NCI-H2029 (cell line): ENCODE data around the gene GRIK3.
A peak's percentile ranks its signal among the peaks of the same experiment; 100 is the strongest.

ENCODE experiments used
- DNase-seq: peaks from one replicate; lab custom pipeline; 2025; lab: John Stamatoyannopoulos, UW

Gene GRIK3

GRCh38 chr1:37043101-37043500 lies 8.8 kb upstream of the GRIK3 start:
- DNase-seq = no peak

DNA sequence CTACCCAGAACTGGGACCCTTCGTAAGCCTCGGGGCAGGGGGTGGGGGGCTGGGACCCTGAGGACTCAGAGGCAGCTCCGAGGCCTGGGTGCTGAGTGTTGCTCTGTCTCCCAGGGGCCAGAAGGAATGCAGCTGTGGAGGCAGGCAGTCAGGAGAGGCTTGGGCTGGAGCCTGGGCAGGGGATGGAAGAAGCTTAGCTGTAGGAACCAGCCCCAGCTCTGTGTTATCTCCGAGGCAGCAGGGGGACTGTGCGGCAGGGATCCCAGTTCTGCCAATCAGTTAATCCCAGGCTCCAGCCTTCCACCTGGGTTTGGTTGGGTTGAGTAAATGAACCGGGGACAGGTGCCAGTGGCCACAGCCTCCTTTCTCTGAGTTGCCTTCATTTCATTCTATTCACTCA lies 8.2 kb upstream of the GRIK3 start:
- no peak for DNase-seq

GRCh38 chr1:37041483-37041882 lies 7.2 kb upstream of the GRIK3 start:
- no peak for DNase-seq

GRCh38 chr1:37040773-37041172 lies 6.5 kb upstream of the GRIK3 start:
- DNase-seq = peak; percentile 100

GRCh38 chr1:37040261-37040660 lies 5.9 kb upstream of the GRIK3 start:
- peak; percentile 97 for DNase-seq

- DNase-seq = peak; percentile 100
These were observed 4.1 kb upstream of the GRIK3 start for GRCh38 chr1:37038227-37039093.

DNA sequence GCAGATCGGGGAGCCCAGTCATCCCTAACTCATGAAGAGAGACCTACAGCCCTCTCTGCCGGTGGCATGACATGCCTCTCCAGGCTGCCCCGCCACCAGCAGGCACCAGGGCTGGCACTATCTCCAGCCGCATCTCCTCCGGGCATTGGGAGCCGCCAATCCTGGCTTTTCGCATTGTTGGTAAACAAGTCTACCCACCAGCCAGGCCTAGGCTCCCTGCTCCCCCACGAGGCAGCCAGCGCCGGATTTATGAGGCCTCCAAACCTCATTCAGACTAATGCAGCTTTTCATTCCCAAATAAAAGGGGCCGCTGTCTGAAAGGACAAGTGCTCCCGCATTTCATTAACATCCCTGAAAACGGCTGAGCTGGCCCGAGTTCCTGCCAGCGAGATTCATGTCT lies 3.4 kb upstream of the GRIK3 start:
- peak; percentile 88 for DNase-seq

GRCh38 chr1:37036667-37037053 lies 2.3 kb upstream of the GRIK3 start:
- DNase-seq = no peak

GRCh38 chr1:37035796-37036666 lies 1.7 kb upstream of the GRIK3 start:
- peak; percentile 44 for DNase-seq

DNA sequence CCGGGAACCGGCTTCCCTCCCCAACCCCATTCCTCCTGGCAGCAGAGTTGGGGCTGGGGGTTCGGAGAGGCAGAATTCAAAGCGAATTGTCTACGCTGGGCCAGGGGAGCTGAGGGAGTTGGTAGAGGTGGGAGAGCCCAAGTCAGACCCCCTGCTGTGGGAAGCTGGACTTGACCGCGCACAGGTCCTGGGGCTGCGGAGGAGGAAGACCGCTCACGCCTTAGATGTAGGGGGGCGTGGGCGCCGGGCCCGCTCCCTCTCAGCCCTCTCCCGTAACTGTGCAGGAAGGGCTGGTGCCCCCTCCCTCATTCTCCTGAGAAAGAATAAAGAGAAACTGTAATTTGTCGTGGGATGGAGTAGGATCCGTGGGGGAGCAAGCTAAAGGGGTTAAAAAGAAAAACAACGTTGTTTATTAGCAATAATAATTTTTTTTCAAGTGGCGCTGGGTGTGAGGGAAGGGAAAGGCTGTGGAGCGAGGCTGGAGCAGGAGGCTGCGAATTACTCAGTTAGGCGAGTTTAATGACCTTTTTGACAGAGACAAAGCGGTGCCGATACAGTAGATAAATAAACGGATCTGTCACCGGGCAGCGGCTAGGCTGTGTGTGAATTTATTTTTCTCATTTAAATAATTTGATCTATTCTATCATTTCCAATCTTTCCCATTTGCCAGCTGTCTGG lies 838 bp upstream of the GRIK3 start:
- DNase-seq = peak; percentile 45

DNA sequence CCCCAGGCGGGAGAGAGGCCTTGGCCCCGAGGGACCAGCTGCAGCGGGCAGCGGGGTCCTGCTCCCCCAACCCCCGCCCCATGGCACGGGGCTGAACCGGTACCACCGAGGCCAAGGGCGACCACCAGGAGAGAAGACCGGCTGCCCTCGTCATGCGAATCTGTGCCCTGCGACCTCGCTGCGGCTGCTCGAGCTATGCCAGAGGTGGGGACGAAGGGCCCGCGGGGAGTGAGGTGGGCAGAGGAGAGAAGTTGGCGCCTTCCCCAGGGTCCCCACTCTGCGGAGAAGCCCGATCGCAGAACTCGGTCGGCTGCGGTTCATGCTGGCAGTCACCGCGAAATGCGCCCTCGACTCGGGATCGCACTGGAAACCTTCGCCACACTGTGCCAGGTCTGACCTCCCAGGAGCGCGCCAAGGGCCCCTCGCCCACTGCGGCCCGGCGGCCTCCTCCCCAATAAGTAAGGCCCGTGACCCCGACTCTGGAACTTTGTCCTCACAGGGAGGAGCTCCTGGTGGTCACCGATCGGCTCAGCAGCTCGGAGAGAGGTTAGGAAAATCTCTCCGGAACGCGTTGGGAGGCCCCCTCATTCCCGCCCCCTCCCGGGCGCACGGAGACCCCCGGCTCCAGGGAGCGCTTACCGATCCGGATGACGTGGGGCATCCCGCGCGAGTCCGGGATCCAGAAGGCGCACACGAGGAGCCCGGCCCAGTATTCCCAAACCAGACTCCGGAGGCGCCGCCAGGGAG lies 787 bp downstream of the GRIK3 start:
- peak; percentile 47 for DNase-seq

DNA sequence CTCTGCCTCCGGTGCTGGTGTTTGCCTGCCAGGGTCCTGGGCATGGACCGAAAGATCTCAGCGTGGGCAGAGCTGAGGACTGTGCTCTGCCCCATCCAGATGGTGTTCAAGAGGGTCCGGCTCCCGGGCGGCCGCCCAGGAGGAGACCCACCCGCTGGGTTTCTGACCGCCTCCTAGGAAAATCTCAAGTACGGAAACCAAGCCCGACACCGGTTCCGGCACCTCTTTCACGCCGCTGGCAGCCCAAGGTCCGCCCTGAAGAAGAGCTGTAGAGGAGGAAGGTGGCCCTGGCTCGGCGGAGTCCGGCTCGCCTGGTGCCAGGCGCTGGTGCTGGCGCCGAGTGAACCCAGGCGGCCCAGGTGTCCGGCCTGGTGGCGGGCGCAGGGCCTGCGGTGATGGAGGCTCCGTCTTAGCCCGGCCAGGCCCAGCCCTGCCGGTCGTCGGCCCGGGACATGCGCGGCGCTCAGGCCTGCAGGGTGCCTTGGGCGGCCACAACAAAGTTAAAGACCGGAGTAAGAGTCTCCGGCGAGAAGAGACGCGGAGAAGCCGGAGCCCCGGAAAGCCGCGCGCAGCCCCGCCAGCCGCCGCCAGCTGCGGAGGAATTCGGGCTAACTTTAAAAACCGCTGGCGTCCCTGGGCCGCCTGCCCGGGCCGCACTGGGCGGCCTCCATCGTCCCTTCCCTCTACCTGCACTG lies 1.5 kb downstream of the GRIK3 start:
- DNase-seq = no peak

- DNase-seq = no peak
These were observed 2.4 kb downstream of the GRIK3 start for GRCh38 chr1:37031871-37032270.

GRCh38 chr1:37031429-37031828 lies 2.9 kb downstream of the GRIK3 start:
- DNase-seq = no peak

DNA sequence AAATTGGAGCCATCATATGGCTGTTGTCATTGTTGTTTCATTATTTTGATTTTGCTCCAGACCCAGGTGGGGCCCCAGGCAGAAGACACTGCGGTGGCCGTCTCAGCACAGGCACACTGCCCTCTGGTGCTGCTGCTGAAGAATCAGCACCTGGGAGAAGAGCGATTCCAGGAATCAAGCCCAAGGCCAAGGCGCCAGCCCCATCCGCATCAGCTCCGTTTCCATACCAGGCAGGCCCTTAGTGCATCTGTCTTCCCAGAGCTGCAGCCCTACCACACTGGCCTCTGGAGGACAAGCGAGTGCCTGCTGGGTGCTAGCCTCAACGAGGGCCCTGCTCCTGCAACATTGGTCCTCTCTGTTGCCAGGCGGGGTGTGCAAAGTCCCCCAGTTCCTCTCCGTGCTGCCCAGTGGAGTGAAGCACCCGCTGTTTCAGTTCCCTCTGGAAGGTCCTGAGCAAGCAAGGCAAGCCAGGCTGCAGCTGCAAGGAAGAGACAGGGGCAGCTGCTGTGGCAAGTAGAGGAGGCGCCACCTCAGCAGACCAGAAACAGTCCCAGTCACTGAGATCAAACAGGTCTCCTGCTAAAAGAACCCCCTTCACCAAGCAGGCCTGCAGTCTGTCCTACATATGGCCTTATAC lies 5.2 kb downstream of the GRIK3 start:
- peak; percentile 93 for DNase-seq

DNA sequence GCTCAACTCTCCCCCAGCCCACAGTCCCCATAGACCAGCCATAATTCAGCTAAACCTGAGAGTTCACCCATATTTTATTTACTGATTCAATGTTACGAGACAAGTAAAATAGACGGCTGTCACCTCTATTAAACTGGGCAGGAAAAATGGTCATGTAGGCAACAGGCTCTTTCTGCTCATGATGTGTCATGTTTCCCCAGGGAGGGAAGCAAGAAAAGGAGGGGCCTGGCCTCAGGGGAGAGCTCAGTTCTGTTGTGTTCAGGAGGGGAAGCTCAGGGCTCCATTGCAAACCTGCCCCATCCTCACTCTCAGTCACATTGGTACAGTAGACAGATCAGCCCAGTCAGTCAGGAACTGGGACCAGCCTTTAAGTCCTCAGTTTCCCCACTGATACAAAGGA lies 12.8 kb downstream of the GRIK3 start:
- DNase-seq = no peak

- DNase-seq = no peak
These were observed 13.6 kb downstream of the GRIK3 start for GRCh38 chr1:37020653-37021277.

GRCh38 chr1:37018510-37018909 lies 15.8 kb downstream of the GRIK3 start:
- no peak for DNase-seq

- DNase-seq = no peak
These were observed 16.6 kb downstream of the GRIK3 start for GRCh38 chr1:37017720-37018119.

DNA sequence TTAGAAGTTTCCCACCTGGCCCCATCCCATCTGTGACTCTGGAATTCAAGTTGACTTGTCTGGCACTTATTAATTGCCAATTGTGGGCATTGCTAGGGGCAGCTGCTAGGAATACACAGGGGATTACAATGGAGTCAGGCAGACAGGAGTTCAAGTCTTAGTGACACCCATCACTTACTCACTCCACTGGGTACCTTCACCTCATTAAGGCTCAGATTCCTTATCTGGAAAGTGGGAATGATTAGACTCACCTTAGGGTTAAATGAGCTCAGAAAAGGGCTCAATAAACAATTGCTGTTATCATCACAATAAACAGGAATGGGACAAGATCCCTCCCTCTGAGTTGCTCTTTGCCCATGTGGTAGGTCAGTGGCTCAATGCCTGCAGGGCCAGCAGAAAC lies 18.2 kb downstream of the GRIK3 start:
- no peak for DNase-seq
